Astrocyte (in vitro differentiated cells and primary cell): ENCODE data around the gene SDHC. TPM values are rescaled to one million over a fixed set of nuclear protein-coding genes. Genes with fewer than 3 reads are reported as not detected.
"Not testable (repeated sequence)": the region's sequence is repeated elsewhere in the genome, so short reads cannot be mapped to it uniquely, and the experiment has no call there.

ENCODE experiments used
- DNase-seq: peaks from one replicate; pipeline ENCODE4 v3.0.0-alpha.2; 2010; ENCODE audit warnings: low read depth
- FAIRE-seq: peaks from 2 replicates; lab custom pipeline; 2011; peaks lifted over from hg19 to GRCh38; lab: Jason Lieb, UNC
- H2AFZ ChIP-seq: 2 replicates; pipeline ENCODE4 v1.6.0; 2012; ENCODE audit warnings: low read depth, low read length, inconsistent platforms
- H3K27ac ChIP-seq: 2 replicates; pipeline ENCODE4 v1.5.1; 2011; ENCODE audit warnings: low read depth, low read length, inconsistent platforms
- H3K27me3 ChIP-seq: 2 replicates; pipeline ENCODE4 v1.6.0; 2011; ENCODE audit warnings: low read length, inconsistent platforms; ENCODE audit not compliant: insufficient read depth
- H3K36me3 ChIP-seq: 2 replicates; pipeline ENCODE4 v1.5.1; 2011; ENCODE audit warnings: low read length, inconsistent platforms; ENCODE audit not compliant: insufficient read depth
- H3K4me1 ChIP-seq: 2 replicates; pipeline ENCODE4 v1.5.1; 2011; ENCODE audit warnings: low read length, inconsistent platforms; ENCODE audit not compliant: insufficient read depth
- H3K4me2 ChIP-seq: 2 replicates; pipeline ENCODE4 v1.6.0; 2012; ENCODE audit warnings: low read length, inconsistent platforms
- H3K4me3 ChIP-seq: 2 replicates; pipeline ENCODE4 v1.5.1; 2011; ENCODE audit warnings: low read depth, mild to moderate bottlenecking, low read length, inconsistent platforms; ENCODE audit not compliant: insufficient read depth
- H3K79me2 ChIP-seq: 2 replicates; pipeline ENCODE4 v1.6.0; 2012; ENCODE audit warnings: mild to moderate bottlenecking, low read length, inconsistent platforms; ENCODE audit not compliant: insufficient read depth
- H3K9ac ChIP-seq: 2 replicates; pipeline ENCODE4 v1.6.0; 2012; ENCODE audit warnings: mild to moderate bottlenecking, low read length, inconsistent platforms
- H3K9me3 ChIP-seq: 2 replicates; pipeline ENCODE4 v1.5.1; 2012; ENCODE audit warnings: low read depth, mild to moderate bottlenecking, low read length, inconsistent platforms; ENCODE audit not compliant: insufficient read depth
- H4K20me1 ChIP-seq: 2 replicates; pipeline ENCODE4 v1.6.0; 2012; ENCODE audit warnings: low read length, inconsistent platforms; ENCODE audit not compliant: insufficient read depth
- H3K27ac Mint-ChIP-seq: one replicate; pipeline ENCODE4 v1.8.0; 2021; ENCODE audit warnings: mild to moderate bottlenecking, mixed read lengths; ENCODE audit not compliant: unreplicated experiment
- H3K27me3 Mint-ChIP-seq: one replicate; pipeline ENCODE4 v1.8.0; 2021; ENCODE audit warnings: low read depth, mixed read lengths; ENCODE audit not compliant: unreplicated experiment
- H3K36me3 Mint-ChIP-seq: one replicate; pipeline ENCODE4 v1.8.0; 2021; ENCODE audit warnings: low read depth, mixed read lengths; ENCODE audit not compliant: unreplicated experiment
- H3K4me1 Mint-ChIP-seq: one replicate; pipeline ENCODE4 v1.8.0; 2021; ENCODE audit warnings: low read depth, mixed read lengths; ENCODE audit not compliant: unreplicated experiment
- H3K4me3 Mint-ChIP-seq: one replicate; pipeline ENCODE4 v1.8.0; 2021; ENCODE audit warnings: mild to moderate bottlenecking, moderate library complexity, mixed read lengths; ENCODE audit not compliant: unreplicated experiment
- H3K9me3 Mint-ChIP-seq: one replicate; pipeline ENCODE4 v1.8.0; 2021; ENCODE audit warnings: mild to moderate bottlenecking, mixed read lengths; ENCODE audit not compliant: unreplicated experiment
- CTCF ChIP-seq: IDR thresholded peaks from 2 replicates; pipeline ENCODE4 v1.5.1; 2011; ENCODE audit warnings: low read depth, mild to moderate bottlenecking, inconsistent platforms, low read length, moderate library complexity; ENCODE audit not compliant: insufficient read depth
- EZH2 ChIP-seq: IDR thresholded peaks from 2 replicates; pipeline ENCODE4 v1.6.1; 2012; ENCODE audit warnings: mild to moderate bottlenecking, low read length, inconsistent platforms; ENCODE audit not compliant: insufficient read depth
- total RNA-seq: library from RNA; stranded (reverse); gene quantifications from 2 replicates; pipeline ENCODE4 v1.2.1, GENCODE V29; 2021

Gene SDHC
- total RNA-seq, 1 donor from 2014 or later, result 181 TPM

DNA sequence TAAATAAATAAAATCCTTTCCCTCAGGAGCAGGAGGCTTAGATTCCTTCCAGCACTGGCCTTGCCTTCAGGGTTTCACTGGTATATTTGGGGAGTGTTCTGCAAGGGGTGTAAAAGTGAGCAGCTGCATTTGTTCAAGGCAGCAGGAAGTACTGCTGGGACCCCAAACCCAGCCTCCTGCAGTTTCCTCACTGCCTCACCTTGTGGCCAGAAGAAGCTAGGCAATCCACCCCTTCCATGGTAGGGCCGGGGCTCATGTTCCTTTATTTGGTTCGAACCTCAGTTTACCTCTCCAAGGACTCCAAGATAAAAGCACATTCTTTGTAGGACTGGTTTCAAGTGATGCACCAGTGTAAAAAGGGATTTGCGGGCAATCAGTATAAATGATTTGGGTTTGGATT lies 74.5 kb downstream of the SDHC start:
- H3K27me3 ChIP-seq, result no peaks in the 10 kb centered on the region
- DNase-seq (no peak), FAIRE-seq (no peak)
- no peaks in the 10 kb centered on the region for H3K36me3 Mint-ChIP-seq
- H3K27me3 Mint-ChIP-seq, result peaks cover 3% of the 10 kb centered on the region
- H2AFZ ChIP-seq, result no peak overlapping the region
- no peaks in the 10 kb centered on the region for H3K79me2 ChIP-seq
- H4K20me1 ChIP-seq, result no peaks in the 10 kb centered on the region
- TF ChIP-seq EZH2 (no peak), CTCF (no peak)
- no peak overlapping the region for H3K27ac ChIP-seq
- peaks cover 1% of the 10 kb centered on the region for H3K4me1 Mint-ChIP-seq
- H3K4me1 ChIP-seq, result peaks cover 7% of the 10 kb centered on the region
- H3K9me3 Mint-ChIP-seq, result no peaks in the 10 kb centered on the region
- peak overlapping the region; percentile 1 for H3K4me3 Mint-ChIP-seq
- no peak overlapping the region for H3K4me2 ChIP-seq
- H3K4me3 ChIP-seq, result no peak overlapping the region
- H3K9ac ChIP-seq, result no peak overlapping the region
- no peaks in the 10 kb centered on the region for H3K36me3 ChIP-seq
- no peaks in the 10 kb centered on the region for H3K9me3 ChIP-seq
- peak overlapping the region; percentile 98 for H3K27ac Mint-ChIP-seq

- not testable (repeated sequence) for H3K27me3 ChIP-seq, H3K36me3 ChIP-seq, H3K27me3 Mint-ChIP-seq, H4K20me1 ChIP-seq, H3K36me3 Mint-ChIP-seq, H3K9me3 Mint-ChIP-seq, H3K4me1 ChIP-seq, H3K9me3 ChIP-seq, H3K4me1 Mint-ChIP-seq, DNase-seq, H3K79me2 ChIP-seq, FAIRE-seq, H2AFZ ChIP-seq
- Histone ChIP-seq H3K4me3 (peak overlapping the region; percentile 63), H3K9ac (peak overlapping the region; percentile 87), H3K27ac (peak overlapping the region; percentile 92), H3K4me2 (peak overlapping the region; percentile 87)
- Mint-ChIP-seq H3K4me3 (peak overlapping the region; percentile 88), H3K27ac (peak overlapping the region; percentile 98)
Observed at GRCh38 chr1:161389158-161389557, 75.0 kb downstream of the SDHC start.

GRCh38 chr1:161389691-161390558 lies 75.7 kb downstream of the SDHC start:
- Mint-ChIP-seq H3K27me3 (peaks cover 3% of the 10 kb centered on the region), H3K9me3 (no peaks in the 10 kb centered on the region), H3K27ac (peak overlapping the region; percentile 98), H3K36me3 (no peaks in the 10 kb centered on the region), H3K4me1 (peaks cover 1% of the 10 kb centered on the region), H3K4me3 (peak overlapping the region; percentile 88)
- no peak for TF ChIP-seq EZH2
- no peak for TF ChIP-seq CTCF
- FAIRE-seq (peak; percentile 43), DNase-seq (peak; percentile 96)
- H3K27ac ChIP-seq, result peak overlapping the region; percentile 92
- H3K4me3 ChIP-seq, result peak overlapping the region; percentile 90
- no peaks in the 10 kb centered on the region for H3K36me3 ChIP-seq
- no peaks in the 10 kb centered on the region for H4K20me1 ChIP-seq
- peak overlapping the region; percentile 99 for H2AFZ ChIP-seq
- H3K9ac ChIP-seq, result peak overlapping the region; percentile 96
- peak overlapping the region; percentile 88 for H3K4me2 ChIP-seq
- no peaks in the 10 kb centered on the region for H3K27me3 ChIP-seq
- no peaks in the 10 kb centered on the region for H3K9me3 ChIP-seq
- no peaks in the 10 kb centered on the region for H3K79me2 ChIP-seq
- H3K4me1 ChIP-seq, result peaks cover 7% of the 10 kb centered on the region
